K562 (cell line): Measurements from ENCODE around the gene SIRT3. TPM values are rescaled to one million over a fixed set of nuclear protein-coding genes. Genes with fewer than 3 reads are reported as not detected.
A peak's percentile ranks its signal among the peaks of the same experiment; 100 is the strongest.

Experiments
- AFF1 ChIP-seq, 2 experiments: fragments of 450-650 bp; IDR thresholded peaks; 2 replicates each; pipeline ENCODE4 v1.6.1; 2018; ENCODE audit warnings: mild to moderate bottlenecking in 2 of 2, low read depth in 1 of 2; ENCODE audit not compliant: partially characterized antibody in 2 of 2
- CHD1 ChIP-seq: fragments of 200-600 bp; sonication (generic); IDR thresholded peaks from one replicate; pipeline ENCODE4 v1.6.1; 2012; ENCODE audit warnings: mild to moderate bottlenecking, moderate library complexity, low read length, inconsistent platforms
- DNMT1 ChIP-seq: fragments of 450-650 bp; IDR thresholded peaks from 2 replicates; pipeline ENCODE4 v1.6.1; 2016; ENCODE audit warnings: antibody characterized with exemption, mild to moderate bottlenecking
- E2F6 ChIP-seq, 2 experiments: IDR thresholded peaks; 2 replicates each; pipeline ENCODE4 v1.6.1; 2011; ENCODE audit warnings: borderline replicate concordance in 1 of 2, control low read depth in 1 of 2, low read depth in 1 of 2, low read length in 1 of 2, mild to moderate bottlenecking in 1 of 2, mixed read lengths in 1 of 2, moderate library complexity in 1 of 2; ENCODE audit not compliant: insufficient read depth in 1 of 2, insufficient read length in 1 of 2, poor library complexity in 1 of 2, severe bottlenecking in 1 of 2; ENCODE audit errors: extremely low read depth in 1 of 2
- HEY1 ChIP-seq: fragments of 250-450 bp; sonication (Bioruptor Pico); IDR thresholded peaks from 2 replicates; pipeline ENCODE4 v1.5.0; 2020; ENCODE audit warnings: mild to moderate bottlenecking, moderate library complexity, borderline replicate concordance
- ILK ChIP-seq: fragments of 450-650 bp; IDR thresholded peaks from 2 replicates; pipeline ENCODE4 v1.6.1; 2016; ENCODE audit warnings: missing genetic modification characterization, low read depth, mild to moderate bottlenecking, missing compliant biosample characterization, moderate library complexity, borderline replicate concordance
- MTA3 ChIP-seq: fragments of 450-650 bp; formaldehyde crosslinking; IDR thresholded peaks from 2 replicates; pipeline ENCODE4 v1.6.1; 2017; ENCODE audit warnings: mild to moderate bottlenecking, borderline replicate concordance
- NRF1 ChIP-seq, 2 experiments: fragments of 450-650 bp; IDR thresholded peaks in 1 of 2; conservative IDR thresholded peaks in 1 of 2; 2 replicates each; pipeline ENCODE4 v1.6.1; 2014; ENCODE audit warnings: mild to moderate bottlenecking in 2 of 2
- RFX1 ChIP-seq: fragments of 450-650 bp; IDR thresholded peaks from 2 replicates; pipeline ENCODE4 v1.6.1; 2016; ENCODE audit warnings: mild to moderate bottlenecking, moderate library complexity
- SRSF3 ChIP-seq: fragments of 200-400 bp; formaldehyde crosslinking; IDR thresholded peaks from 2 replicates; pipeline ENCODE4 v1.6.1; 2016; ENCODE audit warnings: mild to moderate bottlenecking, low read length, moderate library complexity; ENCODE audit not compliant: insufficient read depth
- TAF9B ChIP-seq: fragments of 450-650 bp; IDR thresholded peaks from 2 replicates; pipeline ENCODE4 v1.6.1; 2018; ENCODE audit warnings: mild to moderate bottlenecking; ENCODE audit not compliant: partially characterized antibody
- TOE1 ChIP-seq, 2 experiments: fragments of 450-650 bp in 1 of 2; sonication (generic) in 1 of 2; formaldehyde crosslinking in 1 of 2; IDR thresholded peaks; 2 replicates each; pipeline versions ENCODE4 v1.7.1 to v1.8.0; 2016 to 2022; ENCODE audit warnings: borderline replicate concordance in 2 of 2, mild to moderate bottlenecking in 2 of 2, antibody characterized with exemption in 1 of 2, inconsistent platforms in 1 of 2, low read depth in 1 of 2, missing genetic modification reagents in 1 of 2, moderate library complexity in 1 of 2
- ZNF280A ChIP-seq: fragments of 450-650 bp; IDR thresholded peaks from 2 replicates; pipeline ENCODE4 v1.6.1; 2018; ENCODE audit warnings: mild to moderate bottlenecking, low read depth; ENCODE audit not compliant: partially characterized antibody
- polyA plus RNA-seq, 8 experiments: library from polyadenylated mRNA; depleted of rRNA in 4 of 8; stranded (reverse) in 5 of 8; unstranded in 3 of 8; fragments of >200 nt; fragmentation: Nextera tagmentation in 2 of 8; fragmentation: Illumina TruSeq in 1 of 8; extraction: Ambion mirVana in 2 of 8; extraction: Trizol in 1 of 8; gene quantifications; 2 replicates each; pipeline versions ENCODE4 v1.2.1 to v1.2.3, GENCODE V29; 2011 to 2014; ENCODE audit warnings: inconsistent platforms in 1 of 8, missing spikeins in 1 of 8
- total RNA-seq, 7 experiments: library from RNA; depleted of rRNA in 6 of 7; stranded (reverse); fragments of >200 nt in 6 of 7; fragmentation: Illumina TruSeq in 2 of 7; extraction: Trizol in 2 of 7; gene quantifications; 2 replicates each; pipeline versions ENCODE4 v1.2.1 to v1.2.3, GENCODE V29; 2011 to 2021; ENCODE audit warnings: low replicate concordance in 1 of 7
- TF ChIP-seq, protein P1 (sequence below): fragments of 250-450 bp; sonication (Bioruptor Pico); IDR thresholded peaks from 2 replicates; pipeline ENCODE4 v1.8.0; 2022; ENCODE audit warnings: inconsistent platforms
- TF ChIP-seq, protein P2 (sequence below): fragments of 250-450 bp; sonication (Bioruptor Pico); IDR thresholded peaks from 2 replicates; pipeline ENCODE4 v1.9.0; 2021; ENCODE audit warnings: mild to moderate bottlenecking

SIRT3 gene
- total and polyA plus RNA-seq, 9 of the 15 experiments (the other 6 are each of a cell fraction or from before 2014, with no cell fraction given) = 1.9 to 27.5 (median 14.5) TPM

DNA sequence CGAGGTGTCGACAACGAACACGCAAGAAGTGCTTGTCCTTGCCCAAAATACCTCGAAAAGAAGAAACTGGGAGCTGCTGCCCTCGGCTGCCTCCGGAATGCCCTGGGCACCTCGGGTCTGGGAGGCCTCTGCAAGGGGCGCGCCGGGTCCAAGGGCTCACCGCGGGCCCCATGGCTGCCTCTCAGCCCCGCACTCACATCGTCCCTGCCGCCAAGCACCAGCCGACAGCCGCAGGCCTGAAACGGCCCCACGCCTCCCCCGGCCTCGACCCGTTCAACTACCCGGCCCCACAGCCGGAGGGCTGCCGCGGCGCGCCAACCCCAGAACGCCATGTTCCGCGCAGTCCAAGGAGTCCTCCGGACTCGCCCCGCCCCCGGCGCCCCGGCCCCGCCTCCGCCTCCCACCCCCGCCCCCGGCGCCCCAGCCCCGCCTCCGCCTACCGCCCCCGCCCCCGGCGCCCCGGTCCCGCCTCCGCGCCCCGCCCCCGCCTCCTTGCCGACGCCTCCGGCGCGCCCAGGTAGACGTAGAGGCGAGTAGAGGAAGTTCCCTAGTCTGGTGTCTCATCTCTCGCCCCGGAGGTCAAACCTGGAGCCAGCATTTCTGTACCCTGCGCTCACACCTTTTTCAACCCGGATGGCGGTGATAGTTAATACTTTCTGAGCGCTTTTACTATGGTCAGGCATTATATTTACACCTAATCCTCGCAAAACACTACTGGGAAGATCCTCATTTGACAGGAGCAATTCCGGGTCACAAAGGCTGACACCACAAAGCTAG is at the start of gene SIRT3 (continued):
- peak; percentile 54; the same call in 1 of the 2 replicates for TF ChIP-seq TOE1 (IDR thresholded peaks at IDR 0.05; ENCODE audit: borderline replicate concordance)
- TF ChIP-seq TOE1 (CRISPR knock-in tag; IDR thresholded peaks at IDR 0.05; ENCODE audit: borderline replicate concordance, low read depth) = no peak
- no peak; the same call in 1 of the 2 replicates for TF ChIP-seq MTA3
- no peak for TF ChIP-seq RFX1
- TF ChIP-seq HEY1 (CRISPR knock-in tag) = no peak
- no peak for TF ChIP-seq AFF1 (IDR thresholded peaks at IDR 0.05; ENCODE audit: low read depth in 1 of 2, partially characterized antibody in 2 of 2)
- TF ChIP-seq, protein P1, sequence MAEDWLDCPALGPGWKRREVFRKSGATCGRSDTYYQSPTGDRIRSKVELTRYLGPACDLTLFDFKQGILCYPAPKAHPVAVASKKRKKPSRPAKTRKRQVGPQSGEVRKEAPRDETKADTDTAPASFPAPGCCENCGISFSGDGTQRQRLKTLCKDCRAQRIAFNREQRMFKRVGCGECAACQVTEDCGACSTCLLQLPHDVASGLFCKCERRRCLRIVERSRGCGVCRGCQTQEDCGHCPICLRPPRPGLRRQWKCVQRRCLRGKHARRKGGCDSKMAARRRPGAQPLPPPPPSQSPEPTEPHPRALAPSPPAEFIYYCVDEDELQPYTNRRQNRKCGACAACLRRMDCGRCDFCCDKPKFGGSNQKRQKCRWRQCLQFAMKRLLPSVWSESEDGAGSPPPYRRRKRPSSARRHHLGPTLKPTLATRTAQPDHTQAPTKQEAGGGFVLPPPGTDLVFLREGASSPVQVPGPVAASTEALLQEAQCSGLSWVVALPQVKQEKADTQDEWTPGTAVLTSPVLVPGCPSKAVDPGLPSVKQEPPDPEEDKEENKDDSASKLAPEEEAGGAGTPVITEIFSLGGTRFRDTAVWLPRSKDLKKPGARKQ = no peak
- TF ChIP-seq E2F6 (IDR thresholded peaks at IDR 0.05; ENCODE audit: borderline replicate concordance in 1 of 2, extremely low read depth in 1 of 2, insufficient read depth in 1 of 2, insufficient read length in 1 of 2, low read depth in 1 of 2, low read length in 1 of 2, poor library complexity in 1 of 2, severe bottlenecking in 1 of 2) = peak in 1 of 2 experiments; percentile 47
- TF ChIP-seq, protein P2, sequence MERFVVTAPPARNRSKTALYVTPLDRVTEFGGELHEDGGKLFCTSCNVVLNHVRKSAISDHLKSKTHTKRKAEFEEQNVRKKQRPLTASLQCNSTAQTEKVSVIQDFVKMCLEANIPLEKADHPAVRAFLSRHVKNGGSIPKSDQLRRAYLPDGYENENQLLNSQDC (CRISPR knock-in tag) = no peak
- TF ChIP-seq CHD1 = peak; percentile 90
- TF ChIP-seq TAF9B = no peak
- no peak for TF ChIP-seq NRF1 (conservative IDR thresholded peaks at IDR 0.05 in 1 of 2, IDR thresholded peaks at IDR 0.05 in 1 of 2)
- TF ChIP-seq ZNF280A = no peak
- no peak for TF ChIP-seq SRSF3
- TF ChIP-seq ILK (tag) = no peak
- TF ChIP-seq DNMT1 = no peak
